Fibroblast of lung (primary cell): Measurements from ENCODE around the gene STXBP5L. TPM values are rescaled to one million over a fixed set of nuclear protein-coding genes. Genes with fewer than 3 reads are reported as not detected.

Experiments used
- DNase-seq, 2 donors: peaks; one replicate each; pipeline versions ENCODE4 v3.0.0 to v3.0.0-alpha.2; 2010; ENCODE audit warnings: low read depth in 2 of 2
- H2AFZ ChIP-seq: 2 replicates; pipeline ENCODE4 v1.5.1; 2012; ENCODE audit warnings: low read length, control low read depth, inconsistent platforms
- H3K27ac ChIP-seq: 2 replicates; pipeline ENCODE4 v1.5.1; 2011; ENCODE audit warnings: low read length, control low read depth; ENCODE audit not compliant: insufficient read depth
- H3K27me3 ChIP-seq: 2 replicates; pipeline ENCODE4 v1.5.1; 2011; ENCODE audit warnings: mild to moderate bottlenecking, low read length; ENCODE audit not compliant: control insufficient read depth, insufficient read depth
- H3K36me3 ChIP-seq: 2 replicates; pipeline ENCODE4 v1.5.1; 2011; ENCODE audit warnings: low read length; ENCODE audit not compliant: control insufficient read depth, insufficient read depth
- H3K4me1 ChIP-seq: 2 replicates; pipeline ENCODE4 v1.5.1; 2011; ENCODE audit warnings: low read length; ENCODE audit not compliant: control insufficient read depth, insufficient read depth; ENCODE audit errors: extremely low read depth
- H3K4me2 ChIP-seq: 2 replicates; pipeline ENCODE4 v1.5.1; 2011; ENCODE audit warnings: low read length, control low read depth; ENCODE audit not compliant: insufficient read depth; ENCODE audit errors: extremely low read depth
- H3K4me3 ChIP-seq, 4 experiments: fragments of 200-600 bp in 1 of 4; sonication (generic) in 1 of 4; replicated peaks in 1 of 4; 2 replicates each; pipeline ENCODE4 v1.5.1; 2011 to 2016; ENCODE audit warnings: low read length in 4 of 4, low read depth in 3 of 4, mild to moderate bottlenecking in 3 of 4, control low read depth in 2 of 4, inconsistent platforms in 1 of 4, mixed read lengths in 1 of 4; ENCODE audit not compliant: insufficient read depth in 1 of 4; ENCODE audit errors: control extremely low read depth in 1 of 4
- H3K79me2 ChIP-seq: 2 replicates; pipeline ENCODE4 v1.5.1; 2012; ENCODE audit warnings: mild to moderate bottlenecking, low read length, inconsistent platforms; ENCODE audit not compliant: control insufficient read depth, insufficient read depth
- H3K9ac ChIP-seq: 2 replicates; pipeline ENCODE4 v1.5.1; 2011; ENCODE audit warnings: mild to moderate bottlenecking, low read length, control low read depth; ENCODE audit not compliant: insufficient read depth
- H3K9me3 ChIP-seq: 2 replicates; pipeline ENCODE4 v1.5.1; 2012; ENCODE audit warnings: low read depth, low read length; ENCODE audit not compliant: control insufficient read depth, insufficient read depth
- H4K20me1 ChIP-seq: 2 replicates; pipeline ENCODE4 v1.5.1; 2011; ENCODE audit warnings: low read length; ENCODE audit not compliant: control insufficient read depth, insufficient read depth; ENCODE audit errors: extremely low read depth
- EZH2 ChIP-seq: IDR thresholded peaks from 2 replicates; pipeline ENCODE4 v1.5.1; 2012; ENCODE audit warnings: low read length, control low read depth, mild to moderate bottlenecking; ENCODE audit errors: missing control alignments
- polyA plus RNA-seq, 2 donors: library from polyadenylated mRNA; depleted of rRNA in 1 of 2; stranded (reverse) in 1 of 2; unstranded in 1 of 2; fragments of >200 nt; gene quantifications; 2 replicates each; pipeline ENCODE4 v1.2.1, GENCODE V29; 2011 to 2012; ENCODE audit warnings: missing spikeins in 1 of 2
- total RNA-seq: library from RNA; depleted of rRNA; stranded (reverse); fragments of >200 nt; gene quantifications from 2 replicates; pipeline ENCODE4 v1.2.1, GENCODE V29; 2014
- TF ChIP-seq, protein P1 (sequence below), 2 donors: IDR thresholded peaks in 1 of 2; conservative IDR thresholded peaks in 1 of 2; 1 replicate in 1 of 2; 2 replicates in 1 of 2; pipeline ENCODE4 v1.5.1; 2011 to 2012; ENCODE audit warnings: low read length in 2 of 2, control low read depth in 1 of 2, inconsistent platforms in 1 of 2, low read depth in 1 of 2, mild to moderate bottlenecking in 1 of 2

STXBP5L gene
- total and polyA plus RNA-seq, 2 donors (not counting 1 experiment from before 2014, with no cell fraction given) = not detected

GRCh38 chr3:120988994-120989393, 81.0 kb downstream of the STXBP5L start:
- no peak overlapping the region for H3K4me2 ChIP-seq
- no peaks in the 10 kb centered on the region for H3K9me3 ChIP-seq
- H3K79me2 ChIP-seq = no peaks in the 10 kb centered on the region
- H2AFZ ChIP-seq = no peak overlapping the region
- DNase-seq = no peak
- H3K36me3 ChIP-seq = no peaks in the 10 kb centered on the region
- no peak overlapping the region for H3K4me3 ChIP-seq
- no peaks in the 10 kb centered on the region for H4K20me1 ChIP-seq
- TF ChIP-seq EZH2 = no peak
- TF ChIP-seq, protein P1, sequence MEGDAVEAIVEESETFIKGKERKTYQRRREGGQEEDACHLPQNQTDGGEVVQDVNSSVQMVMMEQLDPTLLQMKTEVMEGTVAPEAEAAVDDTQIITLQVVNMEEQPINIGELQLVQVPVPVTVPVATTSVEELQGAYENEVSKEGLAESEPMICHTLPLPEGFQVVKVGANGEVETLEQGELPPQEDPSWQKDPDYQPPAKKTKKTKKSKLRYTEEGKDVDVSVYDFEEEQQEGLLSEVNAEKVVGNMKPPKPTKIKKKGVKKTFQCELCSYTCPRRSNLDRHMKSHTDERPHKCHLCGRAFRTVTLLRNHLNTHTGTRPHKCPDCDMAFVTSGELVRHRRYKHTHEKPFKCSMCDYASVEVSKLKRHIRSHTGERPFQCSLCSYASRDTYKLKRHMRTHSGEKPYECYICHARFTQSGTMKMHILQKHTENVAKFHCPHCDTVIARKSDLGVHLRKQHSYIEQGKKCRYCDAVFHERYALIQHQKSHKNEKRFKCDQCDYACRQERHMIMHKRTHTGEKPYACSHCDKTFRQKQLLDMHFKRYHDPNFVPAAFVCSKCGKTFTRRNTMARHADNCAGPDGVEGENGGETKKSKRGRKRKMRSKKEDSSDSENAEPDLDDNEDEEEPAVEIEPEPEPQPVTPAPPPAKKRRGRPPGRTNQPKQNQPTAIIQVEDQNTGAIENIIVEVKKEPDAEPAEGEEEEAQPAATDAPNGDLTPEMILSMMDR (conservative IDR thresholded peaks at IDR 0.05 in 1 of 2, IDR thresholded peaks at IDR 0.05 in 1 of 2; ENCODE audit: low read depth in 1 of 2, low read length in 2 of 2) = no peak
- no peaks in the 10 kb centered on the region for H3K27me3 ChIP-seq
- no peak overlapping the region for H3K9ac ChIP-seq
- H3K27ac ChIP-seq = no peak overlapping the region
- H3K4me1 ChIP-seq = no peaks in the 10 kb centered on the region

- Histone ChIP-seq H4K20me1 (no peaks in the 10 kb centered on the region), H3K36me3 (no peaks in the 10 kb centered on the region), H3K27ac (no peak overlapping the region), H3K79me2 (no peaks in the 10 kb centered on the region), H3K9ac (no peak overlapping the region), H3K27me3 (no peaks in the 10 kb centered on the region), H3K9me3 (no peaks in the 10 kb centered on the region), H3K4me1 (no peaks in the 10 kb centered on the region), H2AFZ (no peak overlapping the region), H3K4me2 (no peak overlapping the region), H3K4me3 (no peak overlapping the region)
- no peak for TF ChIP-seq EZH2
- TF ChIP-seq, protein P1 (conservative IDR thresholded peaks at IDR 0.05 in 1 of 2, IDR thresholded peaks at IDR 0.05 in 1 of 2; ENCODE audit: low read depth in 1 of 2, low read length in 2 of 2) = no peak
- no peak for DNase-seq
Observed at GRCh38 chr3:121018917-121019321, 110.9 kb downstream of the STXBP5L start.

GRCh38 chr3:121063628-121064027, 155.6 kb downstream of the STXBP5L start:
- Histone ChIP-seq H3K27me3 (no peaks in the 10 kb centered on the region), H3K79me2 (no peaks in the 10 kb centered on the region), H4K20me1 (no peaks in the 10 kb centered on the region), H2AFZ (no peak overlapping the region), H3K4me3 (no peak overlapping the region), H3K36me3 (no peaks in the 10 kb centered on the region), H3K4me1 (no peaks in the 10 kb centered on the region), H3K27ac (no peak overlapping the region), H3K9me3 (no peaks in the 10 kb centered on the region), H3K9ac (no peak overlapping the region), H3K4me2 (no peak overlapping the region)
- TF ChIP-seq EZH2 = no peak
- TF ChIP-seq, protein P1 (conservative IDR thresholded peaks at IDR 0.05 in 1 of 2, IDR thresholded peaks at IDR 0.05 in 1 of 2; ENCODE audit: low read depth in 1 of 2, low read length in 2 of 2) = no peak
- DNase-seq = no peak
